Measurements from ENCODE around the gene AGFG2.
"Not testable (repeated sequence)": the region's sequence is repeated elsewhere in the genome, so short reads cannot be mapped to it uniquely, and the experiment has no call there.

The AGFG2 gene

DNA sequence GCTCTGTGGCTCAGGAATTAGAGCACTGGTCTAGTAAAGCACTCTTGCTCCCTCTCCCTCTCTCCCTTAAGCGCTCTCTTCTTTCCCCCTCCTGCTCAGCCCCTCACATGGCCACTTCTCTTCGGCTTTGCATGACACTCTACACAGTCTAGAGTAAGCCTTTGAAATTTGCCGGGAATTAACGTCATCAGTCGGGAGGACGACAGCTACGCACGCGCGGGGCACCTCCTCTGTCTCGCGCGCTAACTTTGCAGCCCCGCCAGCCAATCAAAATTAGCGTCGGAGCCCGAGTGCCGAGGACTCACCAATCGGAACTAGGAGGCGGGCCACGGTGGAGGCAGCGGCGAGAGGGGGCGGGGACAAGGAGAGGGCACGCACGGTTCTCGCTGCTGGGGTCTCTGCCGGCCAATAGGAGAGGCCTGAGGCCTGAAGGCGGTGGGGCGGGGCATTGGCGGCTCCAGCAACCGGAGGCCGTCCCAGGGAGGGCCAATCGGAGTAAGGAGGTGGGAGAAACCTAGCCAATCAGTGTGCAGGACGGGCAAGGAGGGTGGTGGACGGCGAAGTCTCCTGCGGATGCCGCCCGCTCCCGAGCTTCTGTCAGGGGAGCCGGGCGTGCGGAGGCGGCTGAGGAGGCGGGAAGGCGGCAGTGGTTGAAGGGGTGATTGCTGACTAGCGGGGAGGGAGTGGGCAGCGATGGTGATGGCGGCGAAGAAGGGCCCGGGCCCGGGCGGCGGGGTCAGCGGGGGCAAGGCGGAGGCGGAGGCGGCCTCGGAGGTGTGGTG lies at the start of gene AGFG2:
TSS of gene AGFG2 (plus strand) at position 550 of the 782 bp plus-strand sequence. CDS start at position 694, 144 bp downstream.
- peaks cover 29% of the 10 kb centered on the region for H3K4me1 Mint-ChIP-seq
- H3K36me3 Mint-ChIP-seq, result peaks cover 3% of the 10 kb centered on the region
- peak within 1 kb of the TSS; percentile 99 for H3K4me3 Mint-ChIP-seq
- H3K27ac Mint-ChIP-seq, result peak within 1 kb of the TSS; percentile 84
- H3K27me3 Mint-ChIP-seq, result no peaks in the 10 kb centered on the region
- H3K9me3 Mint-ChIP-seq, result no peaks in the 10 kb centered on the region
- ATAC-seq (ENCODE audit: low read depth) (peak; percentile 94), DNase-seq (ENCODE audit: low spot score in 2 of 2) (peak; percentile 97 to 99)

DNA sequence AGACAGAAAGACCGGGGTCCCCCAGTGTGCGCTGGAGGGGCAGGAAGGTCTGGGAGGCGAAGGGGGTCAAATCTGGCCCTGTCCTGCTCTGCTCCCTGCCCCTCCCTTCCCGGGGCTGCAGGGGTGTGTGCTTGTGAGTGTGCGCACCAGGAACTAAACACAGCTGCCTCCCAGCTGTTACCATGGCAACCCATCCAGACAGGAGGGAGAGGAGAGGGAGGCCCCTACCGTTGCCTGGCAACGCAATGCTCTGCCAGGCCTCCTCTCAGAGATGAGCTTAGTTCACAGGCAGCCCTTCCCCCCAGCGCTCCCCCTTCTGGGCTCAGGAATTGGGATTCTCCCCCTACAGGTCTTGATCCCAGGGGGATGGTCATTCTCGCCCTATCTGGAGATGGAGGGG lies 49.2 kb upstream of the AGFG2 start:
- no peak overlapping the region for H3K4me3 Mint-ChIP-seq
- H3K9me3 Mint-ChIP-seq, result no peaks in the 10 kb centered on the region
- no peak overlapping the region for H3K27ac Mint-ChIP-seq
- H3K36me3 Mint-ChIP-seq, result no peaks in the 10 kb centered on the region
- peak; percentile 54 for ATAC-seq (ENCODE audit: low read depth)
- peaks cover 13% of the 10 kb centered on the region for H3K27me3 Mint-ChIP-seq
- H3K4me1 Mint-ChIP-seq, result peaks cover 10% of the 10 kb centered on the region
- no peak for DNase-seq (ENCODE audit: low spot score in 2 of 2)

DNA sequence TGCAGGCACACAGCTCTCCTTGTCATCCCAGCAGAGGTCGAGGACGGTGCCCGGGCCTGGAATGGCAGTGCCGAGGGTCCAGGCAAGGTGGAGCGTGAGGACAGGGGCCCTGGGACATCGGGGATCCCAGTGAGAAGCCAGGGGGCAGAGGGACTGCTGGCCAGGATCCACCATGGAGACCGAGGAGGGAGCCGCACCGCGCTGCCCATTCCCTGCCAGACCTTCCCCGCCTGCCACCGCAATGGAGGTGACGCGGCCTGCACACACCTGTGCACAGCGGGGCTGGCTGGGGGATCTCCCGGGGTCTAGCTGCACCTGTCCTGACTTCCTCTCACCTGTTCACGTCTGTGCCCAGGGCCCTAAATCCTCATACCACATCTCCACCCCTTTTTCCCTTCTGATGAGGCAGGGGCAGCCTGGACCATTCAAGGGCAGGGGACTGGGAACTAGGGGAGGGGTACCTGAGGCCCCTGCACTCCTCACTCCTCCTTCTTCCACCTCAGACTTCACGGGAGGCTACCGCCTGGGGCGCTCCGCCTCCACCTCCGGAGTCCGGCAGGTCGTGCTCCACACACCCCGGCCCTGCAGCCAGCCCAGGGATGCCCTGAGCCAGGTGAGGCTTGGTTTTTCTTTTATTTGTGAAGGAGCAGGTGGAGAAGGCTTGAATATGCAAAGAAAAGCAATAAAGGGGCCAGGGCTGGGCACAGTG lies 48.4 kb upstream of the AGFG2 start:
- Mint-ChIP-seq H3K9me3 (no peaks in the 10 kb centered on the region), H3K27me3 (peaks cover 13% of the 10 kb centered on the region), H3K4me1 (peaks cover 10% of the 10 kb centered on the region), H3K27ac (no peak overlapping the region), H3K36me3 (no peaks in the 10 kb centered on the region), H3K4me3 (no peak overlapping the region)
- no peak for DNase-seq (ENCODE audit: low spot score in 2 of 2)
- peak; percentile 15 for ATAC-seq (ENCODE audit: low read depth)

GRCh38 chr7:100491192-100491578 lies 47.8 kb upstream of the AGFG2 start:
- peaks cover 10% of the 10 kb centered on the region for H3K27me3 Mint-ChIP-seq
- H3K36me3 Mint-ChIP-seq, result no peaks in the 10 kb centered on the region
- peaks cover 10% of the 10 kb centered on the region for H3K4me1 Mint-ChIP-seq
- no peaks in the 10 kb centered on the region for H3K9me3 Mint-ChIP-seq
- ATAC-seq (ENCODE audit: low read depth), result no peak
- no peak for DNase-seq (ENCODE audit: low spot score in 2 of 2)
- H3K27ac Mint-ChIP-seq, result no peak overlapping the region
- H3K4me3 Mint-ChIP-seq, result no peak overlapping the region

DNA sequence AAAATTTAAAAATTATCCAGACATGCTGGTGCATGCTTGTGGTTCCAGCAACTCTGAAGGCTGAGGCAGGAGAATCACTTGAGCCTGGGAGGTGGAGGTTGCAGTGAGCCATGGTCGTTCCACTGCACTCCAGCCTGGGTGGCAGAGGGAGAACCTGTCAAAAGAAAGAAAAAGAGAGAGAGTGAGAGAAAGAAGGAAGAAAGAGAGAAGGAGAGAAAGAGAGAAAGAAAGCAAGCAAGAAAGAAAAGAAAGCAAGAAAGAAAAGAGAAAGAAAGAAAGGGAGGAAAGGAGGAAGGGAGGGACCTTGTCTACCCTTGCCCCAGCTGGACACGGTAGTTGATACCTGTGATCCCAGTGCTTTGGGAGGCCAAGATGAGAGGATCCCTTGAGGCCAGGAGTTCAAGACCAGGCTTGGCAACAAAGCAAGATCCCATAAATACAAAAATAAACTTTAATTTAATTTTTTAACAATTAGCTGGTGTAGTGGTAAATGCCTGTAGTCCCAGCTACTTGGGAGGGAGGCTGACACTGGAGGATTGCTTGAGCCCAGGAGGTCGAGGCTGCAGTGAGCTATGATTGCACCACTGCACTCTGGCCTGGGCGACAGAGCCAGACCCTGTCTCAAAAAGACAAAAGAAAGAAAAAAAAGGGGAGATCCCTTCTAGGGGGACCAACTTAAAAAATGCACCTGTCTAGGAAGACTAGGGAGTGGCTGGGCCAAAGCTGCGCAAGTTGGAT lies 46.1 kb upstream of the AGFG2 start:
- peak; percentile 4 for ATAC-seq (ENCODE audit: low read depth)
- Mint-ChIP-seq H3K27me3 (peaks cover 10% of the 10 kb centered on the region), H3K4me1 (peaks cover 10% of the 10 kb centered on the region), H3K9me3 (no peaks in the 10 kb centered on the region), H3K27ac (no peak overlapping the region), H3K36me3 (no peaks in the 10 kb centered on the region), H3K4me3 (peak overlapping the region; percentile 69)
- DNase-seq (ENCODE audit: low spot score in 2 of 2), result no peak

- Mint-ChIP-seq H3K36me3 (no peaks in the 10 kb centered on the region), H3K9me3 (no peaks in the 10 kb centered on the region), H3K27me3 (peaks cover 10% of the 10 kb centered on the region), H3K27ac (no peak overlapping the region), H3K4me1 (peaks cover 10% of the 10 kb centered on the region), H3K4me3 (peak overlapping the region; percentile 69)
- peak; percentile 82 for ATAC-seq (ENCODE audit: low read depth)
- no peak for DNase-seq (ENCODE audit: low spot score in 2 of 2)
Measured at GRCh38 chr7:100493476-100494264, 45.3 kb upstream of the AGFG2 start.

GRCh38 chr7:100496509-100496908 lies 42.5 kb upstream of the AGFG2 start:
- H3K9me3 Mint-ChIP-seq, result no peaks in the 10 kb centered on the region
- ATAC-seq (ENCODE audit: low read depth) (no peak), DNase-seq (ENCODE audit: low spot score in 2 of 2) (no peak)
- H3K4me1 Mint-ChIP-seq, result peaks cover 6% of the 10 kb centered on the region
- H3K36me3 Mint-ChIP-seq, result no peaks in the 10 kb centered on the region
- H3K4me3 Mint-ChIP-seq, result no peak overlapping the region
- peaks cover 3% of the 10 kb centered on the region for H3K27me3 Mint-ChIP-seq
- no peak overlapping the region for H3K27ac Mint-ChIP-seq

DNA sequence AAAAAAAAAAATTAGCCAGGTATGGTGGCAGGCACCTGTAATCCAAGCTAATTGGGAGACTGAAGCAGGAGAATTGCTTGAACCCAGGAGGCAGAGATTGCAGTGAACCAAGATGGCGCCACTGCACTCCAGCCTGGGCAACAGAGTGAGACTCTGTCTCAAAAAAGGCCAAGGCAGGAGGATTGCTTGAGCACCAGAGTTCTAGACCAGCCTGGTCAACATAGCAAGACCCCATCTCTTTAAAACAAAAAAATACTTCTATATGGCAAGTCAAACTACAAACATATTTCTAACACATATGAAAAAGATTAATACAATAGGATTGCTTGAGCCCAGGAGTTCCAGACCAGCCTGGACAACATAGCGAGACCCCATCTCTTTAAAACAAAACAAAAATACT lies 38.3 kb upstream of the AGFG2 start:
- not testable (repeated sequence) for H3K36me3 Mint-ChIP-seq; H3K27ac Mint-ChIP-seq; H3K4me1 Mint-ChIP-seq; H3K27me3 Mint-ChIP-seq; H3K4me3 Mint-ChIP-seq; DNase-seq (ENCODE audit: low spot score in 2 of 2); ATAC-seq (ENCODE audit: low read depth); H3K9me3 Mint-ChIP-seq

DNA sequence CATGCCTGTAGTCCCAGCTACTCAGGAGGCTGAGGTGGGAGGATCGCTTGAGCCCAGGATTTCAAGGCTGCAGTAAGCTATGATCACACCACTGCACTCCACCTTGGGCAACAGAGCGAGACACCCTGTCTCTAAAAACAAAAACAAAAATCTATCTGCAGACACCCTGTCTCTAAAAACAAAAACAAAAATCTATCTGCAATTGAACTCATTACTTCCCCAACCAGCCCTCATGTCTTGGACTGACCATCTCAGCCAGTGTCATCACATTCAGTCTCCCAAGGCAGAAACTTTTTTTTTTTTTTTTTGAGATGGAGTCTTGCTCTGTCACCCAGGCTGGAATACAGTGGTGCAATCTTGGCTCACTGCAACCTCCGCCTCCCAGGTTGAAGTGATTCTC lies 35.0 kb upstream of the AGFG2 start:
- H3K36me3 Mint-ChIP-seq; H3K4me1 Mint-ChIP-seq; ATAC-seq (ENCODE audit: low read depth); DNase-seq (ENCODE audit: low spot score in 2 of 2); H3K27me3 Mint-ChIP-seq; H3K27ac Mint-ChIP-seq; H3K4me3 Mint-ChIP-seq; H3K9me3 Mint-ChIP-seq: not testable (repeated sequence)

DNA sequence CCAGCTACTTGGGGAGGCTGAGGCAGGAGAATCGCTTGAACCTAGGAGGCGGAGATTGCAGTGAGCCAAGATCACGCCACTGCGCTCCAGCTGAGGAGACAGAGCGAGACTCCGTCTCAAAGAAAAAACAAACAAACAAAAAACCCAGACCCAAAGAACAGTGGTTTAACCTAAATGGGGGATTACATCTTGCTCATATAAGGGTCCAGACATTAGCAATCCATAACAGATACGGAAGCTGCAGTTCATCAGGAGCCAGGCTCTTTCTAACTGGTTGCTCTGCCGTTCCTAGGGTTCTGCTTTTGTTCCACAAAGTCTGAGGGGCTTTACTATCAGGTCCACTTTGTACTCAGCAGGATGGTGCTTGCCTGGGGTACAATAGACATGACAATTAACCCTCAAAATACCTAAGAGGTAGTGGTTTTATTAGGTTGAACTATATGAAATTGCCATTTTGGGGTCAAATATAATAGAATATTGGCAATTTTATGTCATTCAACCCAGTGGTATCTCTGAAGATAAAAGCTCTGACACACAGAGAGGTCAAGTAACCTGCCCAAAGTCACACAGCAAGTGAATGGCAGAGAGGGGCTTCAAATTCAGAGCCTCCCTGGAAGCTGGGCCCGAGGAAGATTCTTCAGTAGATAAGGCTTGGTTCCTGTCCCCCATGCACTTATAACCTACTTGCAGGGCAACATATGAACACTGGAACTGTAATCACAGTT lies 34.0 kb upstream of the AGFG2 start:
- H3K36me3 Mint-ChIP-seq, result no peaks in the 10 kb centered on the region

GRCh38 chr7:100506356-100506923 lies 32.6 kb upstream of the AGFG2 start:
- Mint-ChIP-seq H3K27ac (no peak overlapping the region), H3K4me3 (no peak overlapping the region), H3K4me1 (peaks cover 2% of the 10 kb centered on the region), H3K36me3 (no peaks in the 10 kb centered on the region), H3K27me3 (peaks cover 7% of the 10 kb centered on the region), H3K9me3 (no peaks in the 10 kb centered on the region)
- ATAC-seq (ENCODE audit: low read depth) (no peak), DNase-seq (ENCODE audit: low spot score in 2 of 2) (no peak)

More for the DNA sequence above, 34.0 kb upstream of the AGFG2 start:
- H3K27ac Mint-ChIP-seq, result no peak overlapping the region
- ATAC-seq (ENCODE audit: low read depth) (no peak), DNase-seq (ENCODE audit: low spot score in 2 of 2) (no peak)
- H3K4me1 Mint-ChIP-seq, result peaks cover 2% of the 10 kb centered on the region
- H3K9me3 Mint-ChIP-seq, result no peaks in the 10 kb centered on the region
- peaks cover 7% of the 10 kb centered on the region for H3K27me3 Mint-ChIP-seq
- H3K4me3 Mint-ChIP-seq, result no peak overlapping the region

DNA sequence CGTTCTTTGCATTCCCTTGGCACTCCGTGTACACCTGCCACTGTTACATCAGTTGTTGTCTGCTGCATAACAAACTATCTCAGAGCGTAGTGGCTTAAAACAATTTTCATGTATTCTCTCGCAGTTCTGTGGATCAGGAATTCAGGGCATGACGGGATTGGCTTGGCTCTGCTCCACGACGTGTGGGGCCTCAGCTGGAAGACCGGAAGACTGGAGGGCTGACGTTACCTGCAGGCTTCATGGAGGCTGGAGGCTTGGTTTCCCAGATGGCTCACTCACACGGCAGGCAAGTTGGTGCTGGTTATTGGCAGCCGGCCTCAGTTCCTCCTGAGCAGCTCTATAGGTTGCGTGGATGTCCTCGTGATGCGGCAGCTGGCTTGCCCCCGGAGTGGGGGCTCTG lies 29.8 kb upstream of the AGFG2 start:
- no peak overlapping the region for H3K4me3 Mint-ChIP-seq
- ATAC-seq (ENCODE audit: low read depth), result no peak
- no peaks in the 10 kb centered on the region for H3K36me3 Mint-ChIP-seq
- no peaks in the 10 kb centered on the region for H3K4me1 Mint-ChIP-seq
- no peak for DNase-seq (ENCODE audit: low spot score in 2 of 2)
- no peak overlapping the region for H3K27ac Mint-ChIP-seq
- H3K9me3 Mint-ChIP-seq, result no peaks in the 10 kb centered on the region
- H3K27me3 Mint-ChIP-seq, result peaks cover 7% of the 10 kb centered on the region
